ENCODE measurements around the gene HNRNPH1.

Gene HNRNPH1

GRCh38 chr5:179613460-179614071, 9.9 kb downstream of the HNRNPH1 start:
- H3K4me3 ChIP-seq (ENCODE audit: low read depth, low read length), result no peak overlapping the region
- TF ChIP-seq CTCF (IDR thresholded peaks at IDR 0.05; ENCODE audit: control insufficient read depth, extremely low read depth, insufficient read depth), result no peak
- no peak for DNase-seq (ENCODE audit: low read depth)

- no peak overlapping the region for H3K4me3 ChIP-seq (ENCODE audit: low read depth, low read length)
- no peak for TF ChIP-seq CTCF (IDR thresholded peaks at IDR 0.05; ENCODE audit: control insufficient read depth, extremely low read depth, insufficient read depth)
- no peak for DNase-seq (ENCODE audit: low read depth)
Observed at GRCh38 chr5:179612577-179613459, 10.7 kb downstream of the HNRNPH1 start.

GRCh38 chr5:179610903-179611265, 12.6 kb downstream of the HNRNPH1 start:
- TF ChIP-seq CTCF (IDR thresholded peaks at IDR 0.05; ENCODE audit: control insufficient read depth, extremely low read depth, insufficient read depth), result no peak
- H3K4me3 ChIP-seq (ENCODE audit: low read depth, low read length), result no peak overlapping the region
- DNase-seq (ENCODE audit: low read depth), result no peak

GRCh38 chr5:179610109-179610902, 13.2 kb downstream of the HNRNPH1 start:
- TF ChIP-seq CTCF (IDR thresholded peaks at IDR 0.05; ENCODE audit: control insufficient read depth, extremely low read depth, insufficient read depth), result no peak

GRCh38 chr5:179609834-179610108, 13.7 kb downstream of the HNRNPH1 start:
- DNase-seq (ENCODE audit: low read depth), result no peak
- no peak overlapping the region for H3K4me3 ChIP-seq (ENCODE audit: low read depth, low read length)
- no peak for TF ChIP-seq CTCF (IDR thresholded peaks at IDR 0.05; ENCODE audit: control insufficient read depth, extremely low read depth, insufficient read depth)

More at GRCh38 chr5:179610109-179610902, 13.2 kb downstream of the HNRNPH1 start:
- no peak overlapping the region for H3K4me3 ChIP-seq (ENCODE audit: low read depth, low read length)
- DNase-seq (ENCODE audit: low read depth), result no peak

- no peak overlapping the region for H3K4me3 ChIP-seq (ENCODE audit: low read depth, low read length)
- TF ChIP-seq CTCF (IDR thresholded peaks at IDR 0.05; ENCODE audit: control insufficient read depth, extremely low read depth, insufficient read depth), result no peak
- DNase-seq (ENCODE audit: low read depth), result no peak
Observed at GRCh38 chr5:179608131-179608581, 15.3 kb downstream of the HNRNPH1 start.

Measured in LNCaP clone FGC (cell line).